WERI-Rb-1 (cell line): Measurements from ENCODE around the gene RBM10.

Experiments used
- DNase-seq: peaks from one replicate; pipeline ENCODE4 v3.0.0-alpha.2; 2020
- H3K27ac ChIP-seq: fragments of 250-450 bp; sonication (Bioruptor Pico); 2 replicates; pipeline ENCODE4 v1.5.1; 2020; ENCODE audit warnings: mild to moderate bottlenecking, moderate library complexity
- H3K27me3 ChIP-seq: fragments of 250-450 bp; sonication (Bioruptor Pico); 2 replicates; pipeline ENCODE4 v1.5.1; 2021; ENCODE audit warnings: mild to moderate bottlenecking, low read depth, moderate library complexity; ENCODE audit not compliant: insufficient read depth, severe bottlenecking
- H3K36me3 ChIP-seq: fragments of 250-450 bp; sonication (Bioruptor Pico); 2 replicates; pipeline ENCODE4 v1.5.1; 2020; ENCODE audit warnings: mild to moderate bottlenecking, moderate library complexity
- H3K4me3 ChIP-seq: 2 replicates; pipeline ENCODE4 v1.5.1; 2011; ENCODE audit warnings: low read depth, mild to moderate bottlenecking, control low read depth, low read length
- H3K9me3 ChIP-seq: fragments of 250-450 bp; sonication (Bioruptor Pico); 2 replicates; pipeline ENCODE4 v1.5.1; 2021; ENCODE audit warnings: mild to moderate bottlenecking, moderate library complexity; ENCODE audit not compliant: severe bottlenecking
- TF ChIP-seq, protein P1 (sequence below): IDR thresholded peaks from 2 replicates; pipeline ENCODE4 v1.5.1; 2011; ENCODE audit warnings: low read depth, mild to moderate bottlenecking, control low read depth, inconsistent platforms, low read length

The RBM10 gene

DNA sequence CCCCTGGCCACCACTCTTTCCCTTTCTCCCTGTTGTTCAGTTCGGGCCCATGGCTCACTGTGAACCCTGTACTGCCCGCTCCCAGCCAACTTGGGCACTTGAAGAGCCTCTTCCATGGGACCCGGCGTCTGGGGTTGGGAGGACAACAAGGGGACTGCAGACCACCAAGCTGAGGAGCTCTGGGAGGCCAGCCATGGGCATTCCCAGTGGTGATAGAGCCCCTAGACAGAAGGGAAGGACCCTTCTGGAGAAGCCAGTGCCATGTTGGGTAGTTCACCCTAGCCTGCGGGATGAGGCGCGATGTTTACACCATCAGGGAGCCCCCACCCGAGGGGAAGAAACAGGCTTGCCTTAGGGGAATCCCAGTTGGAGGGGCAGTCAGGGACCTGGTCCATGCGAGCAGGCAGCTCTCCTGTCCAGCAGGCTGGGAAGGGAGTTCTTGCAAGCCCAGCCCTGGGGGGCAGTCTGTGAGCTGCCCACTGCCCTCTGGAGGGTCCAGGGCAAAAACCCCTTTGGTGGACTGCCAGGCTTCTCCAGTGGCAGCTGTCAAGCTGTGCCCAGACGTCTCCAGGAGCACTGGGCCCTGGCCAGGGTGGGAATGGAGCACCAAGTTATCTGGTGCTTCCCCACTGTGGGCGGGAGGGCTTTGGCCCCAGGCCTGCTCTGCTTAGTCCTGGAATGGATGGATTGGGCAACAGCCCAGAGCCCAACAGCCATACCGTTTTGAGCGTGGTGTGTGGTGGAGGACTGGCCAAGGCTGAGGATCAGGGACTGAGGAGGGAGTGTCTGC is 24.9 kb downstream of the RBM10 start:
- DNase-seq = no peak
- Histone ChIP-seq H3K27me3 (peaks cover 12% of the 10 kb centered on the region), H3K9me3 (no peaks in the 10 kb centered on the region), H3K4me3 (no peak overlapping the region), H3K36me3 (peaks cover 22% of the 10 kb centered on the region), H3K27ac (no peak overlapping the region)
- TF ChIP-seq, protein P1, sequence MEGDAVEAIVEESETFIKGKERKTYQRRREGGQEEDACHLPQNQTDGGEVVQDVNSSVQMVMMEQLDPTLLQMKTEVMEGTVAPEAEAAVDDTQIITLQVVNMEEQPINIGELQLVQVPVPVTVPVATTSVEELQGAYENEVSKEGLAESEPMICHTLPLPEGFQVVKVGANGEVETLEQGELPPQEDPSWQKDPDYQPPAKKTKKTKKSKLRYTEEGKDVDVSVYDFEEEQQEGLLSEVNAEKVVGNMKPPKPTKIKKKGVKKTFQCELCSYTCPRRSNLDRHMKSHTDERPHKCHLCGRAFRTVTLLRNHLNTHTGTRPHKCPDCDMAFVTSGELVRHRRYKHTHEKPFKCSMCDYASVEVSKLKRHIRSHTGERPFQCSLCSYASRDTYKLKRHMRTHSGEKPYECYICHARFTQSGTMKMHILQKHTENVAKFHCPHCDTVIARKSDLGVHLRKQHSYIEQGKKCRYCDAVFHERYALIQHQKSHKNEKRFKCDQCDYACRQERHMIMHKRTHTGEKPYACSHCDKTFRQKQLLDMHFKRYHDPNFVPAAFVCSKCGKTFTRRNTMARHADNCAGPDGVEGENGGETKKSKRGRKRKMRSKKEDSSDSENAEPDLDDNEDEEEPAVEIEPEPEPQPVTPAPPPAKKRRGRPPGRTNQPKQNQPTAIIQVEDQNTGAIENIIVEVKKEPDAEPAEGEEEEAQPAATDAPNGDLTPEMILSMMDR = no peak

DNA sequence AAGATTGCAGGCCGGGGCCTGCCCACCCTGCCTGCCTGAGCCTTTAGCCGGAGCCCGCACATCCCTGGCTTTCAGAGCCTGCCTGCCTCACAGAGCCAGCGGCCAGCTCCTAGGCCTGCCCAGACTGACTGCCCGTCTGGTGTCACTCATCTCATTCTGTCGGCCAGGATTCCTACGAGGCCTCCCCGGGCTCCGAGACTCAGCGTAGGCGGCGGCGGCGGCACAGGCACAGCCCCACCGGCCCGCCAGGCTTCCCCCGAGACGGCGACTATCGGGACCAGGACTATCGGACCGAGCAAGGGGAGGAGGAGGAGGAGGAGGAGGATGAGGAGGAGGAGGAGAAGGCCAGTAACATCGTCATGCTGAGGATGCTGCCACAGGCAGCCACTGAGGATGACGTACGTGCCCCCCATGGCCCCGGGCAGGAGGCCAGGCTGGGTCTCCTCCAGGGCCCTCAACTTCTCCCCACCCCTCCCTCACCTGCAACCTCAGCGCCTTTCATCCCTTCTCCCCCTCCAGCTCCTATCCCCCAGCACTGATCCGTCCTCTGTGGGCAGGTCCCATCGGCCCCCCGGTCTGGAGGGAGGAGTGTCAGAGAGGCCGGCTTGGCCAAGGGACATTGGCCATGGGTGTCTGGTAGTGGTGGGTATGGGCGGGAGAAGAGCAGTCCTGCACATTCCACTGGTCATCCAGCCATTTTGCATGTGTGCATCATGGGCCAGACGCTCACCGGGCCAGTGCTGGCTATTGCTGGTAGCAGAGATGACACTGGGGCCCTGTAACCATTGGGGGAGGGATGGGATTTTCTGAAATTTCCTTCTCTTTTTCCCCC is 26.1 kb downstream of the RBM10 start:
- TF ChIP-seq, protein P1 = no peak
- Histone ChIP-seq H3K27ac (no peak overlapping the region), H3K27me3 (peaks cover 16% of the 10 kb centered on the region), H3K4me3 (no peak overlapping the region), H3K36me3 (peaks cover 22% of the 10 kb centered on the region), H3K9me3 (no peaks in the 10 kb centered on the region)
- no peak for DNase-seq

DNA sequence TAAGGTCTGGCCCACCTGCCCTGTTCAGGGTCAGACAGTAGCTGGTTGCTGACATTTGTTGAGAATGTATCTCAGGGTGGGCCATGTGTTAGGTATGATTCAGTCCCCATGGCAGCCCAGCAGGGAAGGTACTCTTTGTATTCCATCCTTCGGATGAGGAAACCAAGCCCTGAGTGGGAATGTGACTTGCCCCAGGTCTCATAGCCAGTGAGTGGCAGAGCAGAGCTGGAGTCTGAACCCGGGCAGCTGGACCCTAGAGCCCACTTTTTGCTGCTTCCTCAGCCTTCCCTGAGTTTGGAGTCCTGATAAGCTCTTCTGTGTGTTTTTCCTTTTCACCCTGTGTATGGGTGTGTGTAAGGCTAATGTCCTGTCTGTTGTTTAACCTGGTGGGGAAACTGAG is 27.0 kb downstream of the RBM10 start:
- no peaks in the 10 kb centered on the region for H3K9me3 ChIP-seq
- H3K4me3 ChIP-seq = no peak overlapping the region
- peaks cover 30% of the 10 kb centered on the region for H3K36me3 ChIP-seq
- TF ChIP-seq, protein P1 = no peak
- H3K27me3 ChIP-seq = peaks cover 20% of the 10 kb centered on the region
- H3K27ac ChIP-seq = no peak overlapping the region
- DNase-seq = no peak

DNA sequence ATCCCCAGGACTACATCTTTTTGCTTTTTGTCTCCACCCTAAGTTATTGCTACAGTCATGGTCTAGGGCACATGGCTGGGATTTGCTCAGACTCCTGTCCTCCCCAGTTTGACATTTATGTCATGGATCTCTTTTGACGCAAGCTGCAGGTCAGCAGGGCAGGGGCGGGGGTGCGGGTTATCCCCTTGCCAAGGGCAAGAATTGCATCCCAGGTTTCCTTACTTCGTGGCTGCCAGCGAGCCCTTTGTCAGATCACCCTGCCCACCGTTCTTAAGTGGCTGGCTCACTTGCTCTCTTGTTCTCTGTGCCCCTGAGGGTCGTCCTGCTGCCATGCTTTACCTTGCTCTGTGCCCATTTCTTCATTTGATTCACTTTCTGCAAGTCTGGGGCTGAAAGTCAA is 27.5 kb downstream of the RBM10 start:
- TF ChIP-seq, protein P1 = no peak
- peaks cover 34% of the 10 kb centered on the region for H3K36me3 ChIP-seq
- H3K4me3 ChIP-seq = no peak overlapping the region
- H3K27ac ChIP-seq = no peak overlapping the region
- DNase-seq = no peak
- H3K27me3 ChIP-seq = peaks cover 21% of the 10 kb centered on the region
- no peaks in the 10 kb centered on the region for H3K9me3 ChIP-seq

DNA sequence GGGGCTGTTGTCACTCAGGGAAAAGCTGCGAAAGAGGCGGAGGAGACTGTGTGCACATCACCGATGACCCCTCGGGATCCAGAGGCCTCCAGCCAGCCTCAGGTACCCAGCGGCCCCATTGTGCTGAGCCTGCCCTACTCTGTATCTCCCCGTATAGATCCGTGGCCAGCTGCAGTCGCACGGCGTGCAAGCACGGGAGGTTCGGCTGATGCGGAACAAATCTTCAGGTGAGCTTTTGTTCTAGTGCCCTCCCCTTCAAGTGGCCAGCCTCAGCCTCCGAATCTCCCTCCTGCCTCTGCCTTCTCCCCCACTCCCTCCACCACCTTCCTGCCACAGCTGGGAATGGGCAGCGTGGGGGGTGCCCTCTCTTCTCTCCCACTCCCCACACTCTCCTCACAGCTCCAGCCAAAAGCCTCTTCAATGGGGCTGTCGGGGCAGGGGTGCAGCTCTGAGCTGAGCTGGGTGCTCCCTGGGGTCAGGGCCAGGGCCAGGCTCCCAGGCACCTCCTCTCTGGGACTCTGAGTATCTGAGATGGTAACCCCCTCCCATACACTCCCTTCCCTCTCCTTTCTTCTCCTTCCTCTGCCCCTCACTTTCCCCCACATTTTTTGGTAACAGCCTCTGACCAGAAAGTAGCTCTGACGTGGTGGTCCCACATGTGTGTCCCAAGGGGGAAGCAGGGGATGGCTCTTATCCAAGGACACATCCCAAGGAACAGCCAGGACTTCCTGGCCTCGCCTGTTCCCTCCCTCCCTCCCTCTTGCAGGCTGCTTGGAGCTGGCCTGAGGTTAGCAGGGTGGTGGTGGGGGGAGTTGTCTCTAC is 28.2 kb downstream of the RBM10 start:
- Histone ChIP-seq H3K9me3 (no peaks in the 10 kb centered on the region), H3K27me3 (peaks cover 21% of the 10 kb centered on the region), H3K27ac (no peak overlapping the region), H3K4me3 (no peak overlapping the region), H3K36me3 (peaks cover 34% of the 10 kb centered on the region)
- DNase-seq = no peak
- TF ChIP-seq, protein P1 = no peak
